Measurements from ENCODE around the gene PSMF1.

PSMF1 gene

GRCh38 chr20:1119128-1119505 lies 715 bp downstream of the PSMF1 start:
- no peak for DNase-seq (ENCODE audit: extremely low spot score)
- ChIA-PET POLR2A (interaction anchor here (0.6 kb wide), 1 partner anchor 301 kb away, joined by 3 read pairs; no protein-coding TSS in a partner anchor), CTCF (interaction anchor here (1.0 to 7.2 kb wide), 2 partner anchors 12 to 94 kb away, joined by 4 to 45 read pairs; no protein-coding TSS in a partner anchor)
- TF ChIP-seq CTCF (IDR thresholded peaks at IDR 0.05; ENCODE audit: control extremely low read depth, extremely low read depth, low read depth, missing control alignments): no peak

- TF ChIP-seq CTCF (IDR thresholded peaks at IDR 0.05; ENCODE audit: control extremely low read depth, extremely low read depth, low read depth, missing control alignments): no peak
- no peak for DNase-seq (ENCODE audit: extremely low spot score)
- ChIA-PET POLR2A (interaction anchor here (0.6 kb wide), 1 partner anchor 301 kb away, joined by 3 read pairs; no protein-coding TSS in a partner anchor), CTCF (interaction anchor here (1.0 to 7.2 kb wide), 3 partner anchors 12 to 94 kb away, joined by 3 to 45 read pairs (median 4); no protein-coding TSS in a partner anchor)
Measured at GRCh38 chr20:1119524-1119923, 1.1 kb downstream of the PSMF1 start.

- no peak for TF ChIP-seq CTCF (IDR thresholded peaks at IDR 0.05; ENCODE audit: control extremely low read depth, extremely low read depth, low read depth, missing control alignments)
- POLR2A ChIA-PET: interaction anchor here (0.6 to 0.7 kb wide), 3 partner anchors 188 to 1893 kb away, joined by 3 to 4 read pairs (median 3); no protein-coding TSS in a partner anchor
- no peak for DNase-seq (ENCODE audit: extremely low spot score)
- CTCF ChIA-PET: interaction anchor here (1.6 to 7.2 kb wide), 2 partner anchors 11 to 14 kb away, joined by 5 to 45 read pairs; no protein-coding TSS in a partner anchor
Measured at GRCh38 chr20:1121429-1121828, 3.0 kb downstream of the PSMF1 start.

GRCh38 chr20:1122388-1123315 lies 4.2 kb downstream of the PSMF1 start:
- ChIA-PET CTCF (interaction anchor here (1.6 to 7.2 kb wide), 2 partner anchors 10 to 15 kb away, joined by 5 to 45 read pairs; no protein-coding TSS in a partner anchor), POLR2A (interaction anchor here (0.7 kb wide), 1 partner anchor 1892 kb away, joined by 4 read pairs; no protein-coding TSS in a partner anchor)
- DNase-seq (ENCODE audit: extremely low spot score): no peak
- TF ChIP-seq CTCF (IDR thresholded peaks at IDR 0.05; ENCODE audit: control extremely low read depth, extremely low read depth, low read depth, missing control alignments): no peak

- no peak for DNase-seq (ENCODE audit: extremely low spot score)
- no peak for TF ChIP-seq CTCF (IDR thresholded peaks at IDR 0.05; ENCODE audit: control extremely low read depth, extremely low read depth, low read depth, missing control alignments)
- ChIA-PET POLR2A (no interaction called here), CTCF (interaction anchor here (1.0 kb wide), 1 partner anchor 183 kb away, joined by 3 read pairs; no protein-coding TSS in a partner anchor)
Measured at GRCh38 chr20:1123666-1124065, 5.3 kb downstream of the PSMF1 start.

- no peak for DNase-seq (ENCODE audit: extremely low spot score)
- ChIA-PET CTCF (interaction anchor here (0.9 to 1.5 kb wide), 6 partner anchors 11 to 562 kb away, joined by 3 to 6 read pairs (median 4); no protein-coding TSS in a partner anchor), POLR2A (no interaction called here)
- TF ChIP-seq CTCF (IDR thresholded peaks at IDR 0.05; ENCODE audit: control extremely low read depth, extremely low read depth, low read depth, missing control alignments): no peak
Measured at GRCh38 chr20:1124421-1124820, 6.0 kb downstream of the PSMF1 start.
